Activated CD4-positive, alpha-beta memory T cell treated with anti-CD3 and anti-CD28 coated beads for 36 hours (primary cell): ENCODE data around the gene KCNG4. TPM values are rescaled to one million over a fixed set of nuclear protein-coding genes. Genes with fewer than 3 reads are reported as not detected.
A peak's percentile ranks its signal among the peaks of the same experiment; 100 is the strongest.

ENCODE experiments used
- CTCF ChIA-PET: fragments of 350-600 bp; sonication (Branson Sonifier 250); formaldehyde crosslinking; loops from one replicate; lab custom pipeline; 2021; ENCODE audit warnings: antibody characterized with exemption, inconsistent platforms; lab: Charles Lee
- POLR2A ChIA-PET: fragments of 350-600 bp; sonication (Branson Sonifier 250); formaldehyde crosslinking; loops from one replicate; lab custom pipeline; 2021; ENCODE audit warnings: antibody characterized with exemption; lab: Charles Lee
- DNase-seq: peaks from one replicate; pipeline ENCODE4 v3.0.0-alpha.2; 2020
- H3K27ac Mint-ChIP-seq: one replicate; pipeline ENCODE4 v1.8.0; 2021; ENCODE audit warnings: mixed read lengths
- H3K27me3 Mint-ChIP-seq: one replicate; pipeline ENCODE4 v1.8.0; 2021; ENCODE audit warnings: mixed read lengths
- H3K36me3 Mint-ChIP-seq: one replicate; pipeline ENCODE4 v1.8.0; 2021; ENCODE audit warnings: mixed read lengths
- H3K4me1 Mint-ChIP-seq: one replicate; pipeline ENCODE4 v1.8.0; 2021; ENCODE audit warnings: low read depth, mixed read lengths
- H3K4me3 Mint-ChIP-seq: one replicate; pipeline ENCODE4 v1.8.0; 2021; ENCODE audit warnings: mild to moderate bottlenecking, mixed read lengths
- H3K9me3 Mint-ChIP-seq: one replicate; pipeline ENCODE4 v1.8.0; 2021; ENCODE audit warnings: mixed read lengths
- intact Hi-C: fragments of 100-400 bp; cut with micrococcal nuclease; formaldehyde crosslinking; loops from one replicate; pipeline ENCODE4 v1.15.1; 2023
- total RNA-seq, 2 experiments: library from RNA; stranded (reverse); gene quantifications; one replicate each; pipeline ENCODE4 v1.2.3, GENCODE V29; 2021

The KCNG4 gene
- total RNA-seq, 2 experiments from 2014 or later, result not detected

GRCh38 chr16:84178892-84179611 lies 60.8 kb downstream of the KCNG4 start:
- H3K4me3 Mint-ChIP-seq, result no peak overlapping the region
- ChIA-PET CTCF (interaction anchor here (0.7 to 8.5 kb wide), 6 partner anchors 8 to 293 kb away, joined by 3 to 124 read pairs (median 6); partner anchors contain the start of gene TAF1C), POLR2A (no interaction called here)
- intact Hi-C loops, result loop anchor here (5.0 kb wide), 2 partner anchors 62 to 77 kb away; partner anchors contain the start of gene MBTPS1
- peaks cover 9% of the 10 kb centered on the region for H3K36me3 Mint-ChIP-seq
- no peaks in the 10 kb centered on the region for H3K9me3 Mint-ChIP-seq
- H3K27me3 Mint-ChIP-seq, result peaks cover 5% of the 10 kb centered on the region
- peaks cover 25% of the 10 kb centered on the region for H3K4me1 Mint-ChIP-seq
- DNase-seq, result no peak
- no peak overlapping the region for H3K27ac Mint-ChIP-seq

GRCh38 chr16:84178146-84178765 lies 61.6 kb downstream of the KCNG4 start:
- POLR2A ChIA-PET, result interaction anchor here (0.6 to 1.2 kb wide), 2 partner anchors 11 to 34 kb away, joined by 5 read pairs; no protein-coding TSS in a partner anchor
- intact Hi-C loops, result loop anchor here (5.0 kb wide), 2 partner anchors 61 to 76 kb away; partner anchors contain the start of gene MBTPS1
- peaks cover 25% of the 10 kb centered on the region for H3K4me1 Mint-ChIP-seq
- H3K27me3 Mint-ChIP-seq, result peaks cover 5% of the 10 kb centered on the region
- peak overlapping the region; percentile 70 for H3K27ac Mint-ChIP-seq
- H3K36me3 Mint-ChIP-seq, result peaks cover 9% of the 10 kb centered on the region
- no peak overlapping the region for H3K4me3 Mint-ChIP-seq
- no peaks in the 10 kb centered on the region for H3K9me3 Mint-ChIP-seq
- no peak for DNase-seq
- CTCF ChIA-PET, result interaction anchor here (0.9 to 8.5 kb wide), 9 partner anchors 9 to 113 kb away, joined by 3 to 124 read pairs (median 5); partner anchors contain the start of genes MBTPS1 and TAF1C

- H3K36me3 Mint-ChIP-seq, result peaks cover 7% of the 10 kb centered on the region
- CTCF ChIA-PET, result interaction anchor here (0.9 to 8.5 kb wide), 7 partner anchors 10 to 112 kb away, joined by 3 to 124 read pairs (median 6); partner anchors contain the start of genes MBTPS1 and TAF1C
- H3K27me3 Mint-ChIP-seq, result peaks cover 5% of the 10 kb centered on the region
- H3K4me3 Mint-ChIP-seq, result no peak overlapping the region
- peak; percentile 54 for DNase-seq
- H3K9me3 Mint-ChIP-seq, result no peaks in the 10 kb centered on the region
- POLR2A ChIA-PET, result interaction anchor here (0.6 to 1.2 kb wide), 2 partner anchors 11 to 34 kb away, joined by 5 read pairs; no protein-coding TSS in a partner anchor
- H3K4me1 Mint-ChIP-seq, result peaks cover 25% of the 10 kb centered on the region
- peak overlapping the region; percentile 70 for H3K27ac Mint-ChIP-seq
- intact Hi-C loops, result loop anchor here (1.0 to 5.0 kb wide), 3 partner anchors 10 to 75 kb away; partner anchors contain the start of genes MBTPS1 and TAF1C
Measured at GRCh38 chr16:84177741-84178073, 62.1 kb downstream of the KCNG4 start.

DNA sequence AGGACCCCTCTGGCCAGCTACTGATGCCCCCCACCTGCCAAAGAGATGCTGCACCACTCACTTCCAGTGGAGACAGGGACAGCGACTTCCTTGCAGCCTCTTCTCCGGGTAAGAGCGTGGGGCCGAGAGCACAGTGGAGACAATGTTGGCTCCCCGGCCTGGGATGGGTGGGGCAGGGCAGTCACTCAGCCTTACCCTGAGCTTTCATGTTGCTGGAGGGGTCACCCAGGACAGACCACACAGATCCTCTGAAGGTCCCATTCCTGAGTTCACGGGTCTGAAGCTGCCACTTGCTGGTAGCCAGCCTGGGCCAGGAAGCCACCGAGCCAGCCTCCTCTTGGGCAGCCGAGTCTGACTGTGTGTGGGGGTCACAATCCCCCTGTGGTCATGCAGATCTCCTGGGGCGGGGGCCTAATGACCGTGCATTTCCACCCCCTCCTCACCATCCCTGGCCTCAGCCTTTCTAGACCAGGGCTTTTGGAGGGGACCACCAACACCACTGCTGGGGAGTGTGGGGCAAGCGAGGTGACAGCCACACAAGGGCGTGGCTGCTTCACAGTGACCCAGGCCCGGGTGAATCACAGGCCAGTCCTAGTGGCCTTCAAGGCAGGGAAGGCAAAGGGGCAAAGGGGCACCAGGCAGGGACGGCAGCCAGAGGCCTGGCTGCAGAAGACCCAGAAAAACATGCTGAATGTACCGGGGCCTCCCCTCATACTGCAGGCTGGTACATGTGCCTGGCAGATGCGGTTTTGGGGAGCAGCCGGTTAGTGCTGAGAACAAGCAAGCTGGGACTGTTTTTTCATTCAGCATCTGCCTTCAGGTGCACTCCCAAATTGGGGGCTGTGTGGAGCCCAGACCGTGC lies 63.4 kb downstream of the KCNG4 start:
- intact Hi-C loops, result loop anchor here (1.0 to 5.0 kb wide), 3 partner anchors 11 to 74 kb away; partner anchors contain the start of genes MBTPS1 and TAF1C
- H3K27me3 Mint-ChIP-seq, result peaks cover 6% of the 10 kb centered on the region
- no peak overlapping the region for H3K27ac Mint-ChIP-seq
- H3K4me1 Mint-ChIP-seq, result peaks cover 25% of the 10 kb centered on the region
- peaks cover 4% of the 10 kb centered on the region for H3K36me3 Mint-ChIP-seq
- POLR2A ChIA-PET, result interaction anchor here (0.8 to 2.2 kb wide), 2 partner anchors 60 to 92 kb away, joined by 4 to 5 read pairs; partner anchors contain the start of gene MBTPS1
- H3K9me3 Mint-ChIP-seq, result no peaks in the 10 kb centered on the region
- no peak overlapping the region for H3K4me3 Mint-ChIP-seq
- CTCF ChIA-PET, result interaction anchor here (0.6 to 8.5 kb wide), 18 partner anchors 8 to 220 kb away, joined by 3 to 124 read pairs (median 4); partner anchors contain the start of genes MBTPS1 and TAF1C
- DNase-seq, result no peak

DNA sequence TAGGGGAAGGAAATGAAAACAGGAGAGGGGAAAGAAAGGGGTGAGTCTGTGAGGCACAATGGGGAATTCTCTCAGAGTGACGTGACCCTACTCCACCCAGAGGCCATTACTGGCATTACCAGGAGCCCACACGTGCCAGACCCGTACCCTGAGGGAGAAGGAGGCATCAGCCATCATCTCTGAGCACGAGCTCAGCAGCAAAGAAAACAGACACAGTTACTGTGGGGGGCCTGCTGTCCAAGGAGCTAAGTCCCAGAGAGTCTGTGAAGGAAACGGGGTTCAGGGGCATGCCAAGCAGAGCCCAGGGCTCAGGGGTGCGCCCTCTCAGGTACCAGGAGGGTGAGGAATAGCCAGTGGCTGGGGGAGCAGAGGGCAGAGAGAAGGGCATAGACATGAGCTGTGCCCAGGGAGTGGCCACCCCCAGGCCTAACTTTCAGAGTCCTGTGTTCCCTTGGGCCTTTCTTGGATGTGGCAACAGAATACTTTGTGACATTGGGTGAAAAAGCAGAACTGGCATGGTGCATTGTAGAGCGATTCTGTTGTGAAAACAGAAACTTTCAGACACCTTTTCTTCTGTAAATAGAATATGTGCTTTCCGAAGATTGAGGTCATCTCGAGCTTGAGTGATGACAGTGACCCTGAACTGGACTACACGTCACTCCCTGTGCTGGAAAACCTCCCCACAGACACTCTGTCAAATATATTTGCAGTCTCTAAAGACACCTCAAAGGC lies 64.3 kb downstream of the KCNG4 start:
- Mint-ChIP-seq H3K9me3 (no peaks in the 10 kb centered on the region), H3K4me1 (peaks cover 25% of the 10 kb centered on the region), H3K27me3 (peaks cover 6% of the 10 kb centered on the region), H3K36me3 (peaks cover 2% of the 10 kb centered on the region), H3K4me3 (no peak overlapping the region), H3K27ac (no peak overlapping the region)
- DNase-seq, result peak; percentile 79
- ChIA-PET POLR2A (interaction anchor here (0.8 to 2.2 kb wide), 2 partner anchors 59 to 91 kb away, joined by 4 to 5 read pairs; partner anchors contain the start of gene MBTPS1), CTCF (interaction anchor here (0.6 to 8.5 kb wide), 25 partner anchors 9 to 219 kb away, joined by 3 to 124 read pairs (median 4); partner anchors contain the start of genes MBTPS1 and TAF1C)
- intact Hi-C loops, result loop anchor here (1.0 to 5.0 kb wide), 5 partner anchors 31 to 91 kb away; partner anchors contain the start of genes DNAAF1, HSDL1 and MBTPS1

GRCh38 chr16:84174396-84174795 lies 65.4 kb downstream of the KCNG4 start:
- intact Hi-C loops, result loop anchor here (2.0 kb wide), 1 partner anchor 30 kb away; the partner anchor contains the start of genes DNAAF1 and HSDL1
- H3K9me3 Mint-ChIP-seq, result no peaks in the 10 kb centered on the region
- CTCF ChIA-PET, result interaction anchor here (0.7 to 8.5 kb wide), 14 partner anchors 8 to 110 kb away, joined by 3 to 124 read pairs (median 6); partner anchors contain the start of genes MBTPS1 and TAF1C
- no peak overlapping the region for H3K4me3 Mint-ChIP-seq
- POLR2A ChIA-PET, result no interaction called here
- peaks cover 14% of the 10 kb centered on the region for H3K27me3 Mint-ChIP-seq
- DNase-seq, result no peak
- peaks cover 25% of the 10 kb centered on the region for H3K4me1 Mint-ChIP-seq
- H3K36me3 Mint-ChIP-seq, result peaks cover 2% of the 10 kb centered on the region
- H3K27ac Mint-ChIP-seq, result no peak overlapping the region

DNA sequence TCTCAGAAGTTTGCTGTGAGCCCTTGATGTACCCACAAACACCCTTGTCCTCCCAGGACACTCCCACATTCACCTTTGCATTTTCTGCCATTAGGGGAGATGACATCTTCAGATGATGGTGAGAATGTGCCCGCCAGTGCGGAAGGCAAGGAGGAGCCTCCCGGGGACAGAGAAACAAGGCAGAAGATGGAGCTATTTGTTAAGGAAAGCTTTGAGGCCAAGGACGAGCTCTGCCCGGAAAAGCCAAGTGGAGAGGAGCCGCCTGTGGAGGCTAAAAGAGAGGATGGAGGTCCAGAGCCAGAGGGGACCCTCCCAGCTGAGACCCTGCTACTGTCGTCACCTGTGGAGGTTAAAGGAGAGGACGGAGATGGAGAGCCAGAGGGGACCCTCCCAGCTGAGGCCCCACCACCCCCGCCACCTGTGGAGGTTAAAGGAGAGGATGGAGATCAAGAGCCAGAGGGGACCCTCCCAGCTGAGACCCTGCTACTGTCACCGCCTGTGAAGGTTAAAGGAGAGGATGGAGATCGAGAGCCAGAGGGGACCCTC lies 70.0 kb downstream of the KCNG4 start:
- Mint-ChIP-seq H3K9me3 (no peaks in the 10 kb centered on the region), H3K36me3 (no peaks in the 10 kb centered on the region), H3K27ac (no peak overlapping the region), H3K27me3 (peaks cover 24% of the 10 kb centered on the region), H3K4me3 (no peak overlapping the region), H3K4me1 (peaks cover 7% of the 10 kb centered on the region)
- no peak for DNase-seq
- ChIA-PET POLR2A (interaction anchor here (1.1 kb wide), 1 partner anchor 53 kb away, joined by 3 read pairs; the partner anchor contains the start of gene MBTPS1), CTCF (interaction anchor here (0.7 to 2.3 kb wide), 5 partner anchors 17 to 107 kb away, joined by 3 to 16 read pairs (median 5); partner anchors contain the start of gene TAF1C)
- intact Hi-C loops, result loop anchor here (5.0 kb wide), 1 partner anchor 887 kb away; no protein-coding TSS in a partner anchor

Other genes with a start within 250 kb of the KCNG4 start
- gene SLC38A8, start 197.2 kb downstream of the KCNG4 start, total RNA-seq, result not detected
- 10 to 100 TPM; 37.5 to 37.6 TPM for gene MBTPS1, start 123.1 kb downstream of the KCNG4 start, total RNA-seq
- 10 to 100 TPM; 13.1 to 13.8 TPM for gene HSDL1, start 94.8 kb downstream of the KCNG4 start, total RNA-seq
- not detected for gene DNAAF1, start 94.7 kb downstream of the KCNG4 start, total RNA-seq
- gene TAF1C, start 53.0 kb downstream of the KCNG4 start, total RNA-seq, result 10 to 100 TPM; 44.7 to 48.1 TPM
- gene ADAD2, start 48.9 kb downstream of the KCNG4 start, total RNA-seq, result under 1 TPM in 1 of 2 experiments, not detected in 1; 0.19 TPM
- not detected for gene WFDC1, start 54.9 kb upstream of the KCNG4 start, total RNA-seq
- not detected for gene ATP2C2, start 128.5 kb upstream of the KCNG4 start, total RNA-seq